CD14-positive monocyte (primary cell): ENCODE measurements around the gene BAIAP2L1. TPM values are rescaled to one million over a fixed set of nuclear protein-coding genes. Genes with fewer than 3 reads are reported as not detected.
A peak's percentile ranks its signal among the peaks of the same experiment; 100 is the strongest.

Experiments used
- DNase-seq, 3 donors: peaks; one replicate each; pipeline ENCODE4 v3.0.0-alpha.2; 2011 to 2022
- H2AFZ ChIP-seq: 2 replicates; pipeline ENCODE4 v1.6.0; 2012; ENCODE audit warnings: mild to moderate bottlenecking, low read depth, low read length, inconsistent platforms; ENCODE audit not compliant: insufficient read depth, poor library complexity, severe bottlenecking
- H3K27ac ChIP-seq, 2 donors: 1 replicate in 1 of 2; 2 replicates in 1 of 2; pipeline ENCODE4 v1.5.1; 2012 to 2013; ENCODE audit warnings: low read length in 2 of 2, control low read depth in 1 of 2, inconsistent platforms in 1 of 2, low read depth in 1 of 2, mild to moderate bottlenecking in 1 of 2
- H3K27me3 ChIP-seq, 2 donors: one replicate each; pipeline versions ENCODE4 v1.6.0 to v1.6.1; 2011 to 2013; ENCODE audit warnings: low read length in 2 of 2; ENCODE audit not compliant: control insufficient read depth in 2 of 2, insufficient read depth in 2 of 2
- H3K36me3 ChIP-seq, 2 donors: replicated peaks in 1 of 2; 1 replicate in 1 of 2; 2 replicates in 1 of 2; pipeline versions ENCODE4 v1.5.1 to v1.6.1; 2012 to 2013; ENCODE audit warnings: low read length in 2 of 2, control low read depth in 1 of 2, inconsistent platforms in 1 of 2, mild to moderate bottlenecking in 1 of 2; ENCODE audit not compliant: insufficient read depth in 2 of 2, control insufficient read depth in 1 of 2
- H3K4me1 ChIP-seq, 2 donors: 1 replicate in 1 of 2; 2 replicates in 1 of 2; pipeline versions ENCODE4 v1.5.1 to v1.6.1; 2012 to 2013; ENCODE audit warnings: low read length in 2 of 2, control low read depth in 1 of 2, inconsistent platforms in 1 of 2, mild to moderate bottlenecking in 1 of 2, moderate library complexity in 1 of 2; ENCODE audit not compliant: insufficient read depth in 2 of 2, control insufficient read depth in 1 of 2
- H3K4me2 ChIP-seq: replicated peaks from 2 replicates; pipeline ENCODE3; 2012; ENCODE audit warnings: low read length, moderate library complexity, mild to moderate bottlenecking; ENCODE audit not compliant: poor library complexity, severe bottlenecking; ENCODE audit errors: extremely low read depth
- H3K4me3 ChIP-seq, 3 experiments: fragments of 200-600 bp in 1 of 3; sonication (generic) in 1 of 3; replicated peaks in 1 of 3; 1 replicate in 2 of 3; 2 replicates in 1 of 3; pipeline ENCODE4 v1.5.1; 2011 to 2013; ENCODE audit warnings: low read length in 3 of 3, mild to moderate bottlenecking in 3 of 3, control low read depth in 2 of 3, low read depth in 2 of 3, inconsistent platforms in 1 of 3, moderate library complexity in 1 of 3
- H3K79me2 ChIP-seq: 2 replicates; pipeline ENCODE4 v1.6.0; 2012; ENCODE audit warnings: mild to moderate bottlenecking, control low read depth, inconsistent platforms, low read length, moderate library complexity; ENCODE audit not compliant: insufficient read depth
- H3K9ac ChIP-seq: 2 replicates; pipeline ENCODE4 v1.6.0; 2017; ENCODE audit warnings: low read length, mild to moderate bottlenecking; ENCODE audit not compliant: insufficient read depth, poor library complexity, severe bottlenecking
- H3K9me3 ChIP-seq, 2 donors: replicated peaks in 1 of 2; 1 replicate in 1 of 2; 2 replicates in 1 of 2; pipeline versions ENCODE4 v1.5.1 to v1.6.1; 2012 to 2013; ENCODE audit warnings: low read length in 2 of 2, control low read depth in 1 of 2; ENCODE audit not compliant: control insufficient read depth in 1 of 2, insufficient read depth in 1 of 2
- H4K20me1 ChIP-seq: 2 replicates; pipeline ENCODE4 v1.6.0; 2012; ENCODE audit warnings: mild to moderate bottlenecking, low read length, control low read depth, moderate library complexity; ENCODE audit not compliant: insufficient read depth
- H3K27ac Mint-ChIP-seq, 7 donors: one replicate each; pipeline ENCODE4 v1.8.0; 2020; ENCODE audit warnings: mild to moderate bottlenecking in 7 of 7, mixed read lengths in 7 of 7, moderate library complexity in 6 of 7, inconsistent platforms in 2 of 7
- H3K27me3 Mint-ChIP-seq, 3 donors: one replicate each; pipeline ENCODE4 v1.8.0; 2021 to 2022; ENCODE audit warnings: low read depth in 3 of 3, mild to moderate bottlenecking in 3 of 3, mixed read lengths in 3 of 3, moderate library complexity in 3 of 3, inconsistent platforms in 1 of 3
- H3K36me3 Mint-ChIP-seq, 2 donors: one replicate each; pipeline ENCODE4 v1.8.0; 2020; ENCODE audit warnings: mixed read lengths in 2 of 2, inconsistent platforms in 1 of 2, mild to moderate bottlenecking in 1 of 2
- H3K4me1 Mint-ChIP-seq: one replicate; pipeline ENCODE4 v1.8.0; 2020; ENCODE audit warnings: mild to moderate bottlenecking, mixed read lengths
- H3K4me3 Mint-ChIP-seq, 2 donors: one replicate each; pipeline ENCODE4 v1.8.0; 2020; ENCODE audit warnings: mild to moderate bottlenecking in 2 of 2, mixed read lengths in 2 of 2, moderate library complexity in 1 of 2
- H3K9me3 Mint-ChIP-seq, 7 donors: one replicate each; pipeline ENCODE4 v1.8.0; 2020 to 2022; ENCODE audit warnings: mixed read lengths in 7 of 7, mild to moderate bottlenecking in 6 of 7, moderate library complexity in 6 of 7, inconsistent platforms in 2 of 7
- CTCF ChIP-seq: fragments of 200-600 bp; IDR thresholded peaks from one replicate; pipeline ENCODE4 v1.8.0; 2022; ENCODE audit warnings: antibody characterized with exemption, mild to moderate bottlenecking
- WGBS: methylation state at CpG from one replicate; pipeline ENCODE4 v1.1.5; 2013; ENCODE audit warnings: missing lambda C conversion rate; ENCODE audit not compliant: insufficient coverage; 5-methylcytosine and 5-hydroxymethylcytosine counted together
- intact Hi-C, 2 donors: fragments of 100-400 bp; cut with micrococcal nuclease; formaldehyde crosslinking; loops; one replicate each; pipeline versions ENCODE4 v1.15.0 to v1.15.1; 2023
- polyA plus RNA-seq, 3 donors: library from polyadenylated mRNA; depleted of rRNA in 1 of 3; unstranded in 2 of 3; stranded (reverse) in 1 of 3; fragments of 300-500 nt in 2 of 3; fragments of >200 nt in 1 of 3; fragmentation: Illumina TruSeq in 2 of 3; gene quantifications; 1 replicate in 2 of 3; 2 replicates in 1 of 3; pipeline ENCODE4 v1.2.3, GENCODE V29; 2012 to 2021

BAIAP2L1 gene
- polyA plus RNA-seq, 3 donors, result 0.17 to 0.52 TPM; not detected in 1

- no peak for TF ChIP-seq CTCF
- no peak for DNase-seq
- no peaks in the 10 kb centered on the region for H4K20me1 ChIP-seq
- no peak overlapping the region for H3K27ac ChIP-seq
- Mint-ChIP-seq H3K4me1 (no peaks in the 10 kb centered on the region), H3K36me3 (no peaks in the 10 kb centered on the region), H3K9me3 (peaks cover 2 to 14% (median 7%) of the 10 kb centered on the region in 7 donors), H3K27me3 (peaks cover 0 to 3% (median 2%) of the 10 kb centered on the region in 3 donors), H3K4me3 (no peak overlapping the region), H3K27ac (no peak overlapping the region)
- H3K4me1 ChIP-seq, result no peaks in the 10 kb centered on the region
- no peak overlapping the region for H2AFZ ChIP-seq
- no peak overlapping the region for H3K4me3 ChIP-seq
- H3K4me2 ChIP-seq, result no peak overlapping the region
- WGBS, result 100% methylated on average over 1 of the region's 6 CpGs
- no peak overlapping the region for H3K9ac ChIP-seq
- H3K27me3 ChIP-seq, result no peaks in the 10 kb centered on the region
- peaks cover 0 to 3% of the 10 kb centered on the region in 2 donors for H3K9me3 ChIP-seq
- intact Hi-C loops, result no loop called here
- H3K79me2 ChIP-seq, result no peaks in the 10 kb centered on the region
- no peaks in the 10 kb centered on the region for H3K36me3 ChIP-seq
Observed at GRCh38 chr7:98338441-98338840, 62.4 kb downstream of the BAIAP2L1 start.

GRCh38 chr7:98335411-98335977 lies 65.4 kb downstream of the BAIAP2L1 start:
- Mint-ChIP-seq H3K27ac (no peak overlapping the region), H3K9me3 (peaks cover 2 to 20% (median 12%) of the 10 kb centered on the region in 7 donors), H3K36me3 (no peaks in the 10 kb centered on the region), H3K4me3 (peak overlapping the region in 1 of 2 donors; percentile 45), H3K4me1 (no peaks in the 10 kb centered on the region), H3K27me3 (peaks cover 0 to 3% (median 3%) of the 10 kb centered on the region in 3 donors)
- 91% methylated on average over 6 of the region's 8 CpGs for WGBS
- intact Hi-C loops, result no loop called here
- no peak for TF ChIP-seq CTCF
- H2AFZ ChIP-seq, result no peak overlapping the region
- H3K4me1 ChIP-seq, result no peaks in the 10 kb centered on the region
- H3K79me2 ChIP-seq, result no peaks in the 10 kb centered on the region
- no peak overlapping the region for H3K9ac ChIP-seq
- H3K9me3 ChIP-seq, result peaks cover 0 to 3% of the 10 kb centered on the region in 2 donors
- H3K27me3 ChIP-seq, result no peaks in the 10 kb centered on the region
- no peak overlapping the region for H3K27ac ChIP-seq
- no peak for DNase-seq
- H3K4me2 ChIP-seq, result no peak overlapping the region
- H3K36me3 ChIP-seq, result no peaks in the 10 kb centered on the region
- no peak overlapping the region for H3K4me3 ChIP-seq
- H4K20me1 ChIP-seq, result no peaks in the 10 kb centered on the region
